H1 (cell line): ENCODE data around the gene C1QL1. TPM values are rescaled to one million over a fixed set of nuclear protein-coding genes. Genes with fewer than 3 reads are reported as not detected.

Experiments used
- CTCF ChIA-PET: fragments of 300-600 bp; sonication (Branson Sonifier 250); formaldehyde crosslinking; loops from one replicate; lab custom pipeline; 2021; ENCODE audit not compliant: partially characterized antibody; lab: Charles Lee
- POLR2A ChIA-PET: fragments of 300-600 bp; sonication (Branson Sonifier 250); formaldehyde crosslinking; loops from one replicate; lab custom pipeline; 2021; ENCODE audit warnings: inconsistent platforms; ENCODE audit not compliant: partially characterized antibody; lab: Charles Lee
- DNase-seq, 2 experiments: peaks; one replicate each; pipeline versions ENCODE4 v3.0.0 to v3.0.0-alpha.2; 2010 to 2022; ENCODE audit warnings: low spot score in 2 of 2, low read depth in 1 of 2, mixed read lengths in 1 of 2
- FAIRE-seq: peaks from 2 replicates; lab custom pipeline; 2011; peaks lifted over from hg19 to GRCh38; lab: Jason Lieb, UNC
- H2AFZ ChIP-seq: 2 replicates; pipeline ENCODE4 v1.8.1; 2012; ENCODE audit warnings: low read length, inconsistent platforms
- H2AK5ac ChIP-seq: 2 replicates; pipeline ENCODE4 v1.6.1; 2013; ENCODE audit warnings: low read depth, low read length
- H2BK120ac ChIP-seq: replicated peaks from 2 replicates; pipeline ENCODE3; 2013; ENCODE audit warnings: low read depth, low read length, inconsistent platforms
- H2BK12ac ChIP-seq: 2 replicates; pipeline ENCODE4 v1.6.1; 2013; ENCODE audit warnings: low read depth, low read length
- H2BK15ac ChIP-seq: 2 replicates; pipeline ENCODE4 v1.6.1; 2013; ENCODE audit warnings: low read length
- H2BK20ac ChIP-seq: 2 replicates; pipeline ENCODE4 v1.6.1; 2013; ENCODE audit warnings: low read length
- H2BK5ac ChIP-seq: 2 replicates; pipeline ENCODE4 v1.6.1; 2013; ENCODE audit warnings: low read depth, low read length
- H3K14ac ChIP-seq: 2 replicates; pipeline ENCODE4 v1.6.1; 2013; ENCODE audit warnings: inconsistent platforms; ENCODE audit not compliant: insufficient read length
- H3K18ac ChIP-seq: 2 replicates; pipeline ENCODE4 v1.6.1; 2013; ENCODE audit warnings: low read length; ENCODE audit errors: extremely low read depth
- H3K23ac ChIP-seq: 2 replicates; pipeline ENCODE4 v1.6.1; 2013; ENCODE audit warnings: inconsistent platforms; ENCODE audit not compliant: insufficient read length
- H3K23me2 ChIP-seq: 2 replicates; pipeline ENCODE4 v1.6.1; 2013; ENCODE audit warnings: low read depth, low read length
- H3K27ac ChIP-seq: 2 replicates; pipeline ENCODE4 v1.6.1; 2011; ENCODE audit warnings: low read depth, low read length, inconsistent platforms
- H3K27me3 ChIP-seq, 4 experiments: replicated peaks in 1 of 4; 1 replicate in 1 of 4; 2 replicates in 3 of 4; pipeline versions ENCODE4 v1.6.1 to v1.8.1; 2011 to 2013; ENCODE audit warnings: low read length in 3 of 4, mild to moderate bottlenecking in 3 of 4, inconsistent platforms in 2 of 4, mixed read lengths in 2 of 4, moderate library complexity in 1 of 4; ENCODE audit not compliant: control insufficient read depth in 3 of 4, insufficient read depth in 3 of 4; ENCODE audit errors: extremely low read depth in 1 of 4
- H3K36me3 ChIP-seq, 4 experiments: 2 replicates each; pipeline versions ENCODE4 v1.6.1 to v1.8.1; 2011 to 2013; ENCODE audit warnings: mild to moderate bottlenecking in 4 of 4, low read length in 3 of 4, moderate library complexity in 2 of 4, control low read depth in 1 of 4, inconsistent platforms in 1 of 4; ENCODE audit not compliant: insufficient read depth in 4 of 4, control insufficient read depth in 2 of 4
- H3K4ac ChIP-seq: replicated peaks from 2 replicates; pipeline ENCODE3; 2013; ENCODE audit warnings: low read length, low read depth, mixed read lengths, inconsistent platforms; ENCODE audit not compliant: insufficient read length
- H3K4me1 ChIP-seq, 4 experiments: replicated peaks in 1 of 4; 1 replicate in 1 of 4; 2 replicates in 3 of 4; pipeline versions ENCODE4 v1.6.1 to v1.8.1; 2011 to 2013; ENCODE audit warnings: low read length in 3 of 4, inconsistent platforms in 2 of 4, mixed read lengths in 1 of 4; ENCODE audit not compliant: insufficient read depth in 4 of 4, control insufficient read depth in 3 of 4
- H3K4me2 ChIP-seq, 2 experiments: 2 replicates each; pipeline versions ENCODE4 v1.6.1 to v1.8.1; 2011 to 2013; ENCODE audit warnings: low read depth in 2 of 2, low read length in 2 of 2, control low read depth in 1 of 2, inconsistent platforms in 1 of 2, mild to moderate bottlenecking in 1 of 2; ENCODE audit not compliant: insufficient read depth in 1 of 2
- H3K4me3 ChIP-seq, 4 experiments: fragments of 200-600, 300-600 bp in 1 of 4; sonication (generic), shearing (Covaris generic), sonication (Bioruptor Twin) in 1 of 4; 2 replicates each; pipeline versions ENCODE4 v1.5.1 to v1.8.1; 2011 to 2016; ENCODE audit warnings: low read length in 4 of 4, low read depth in 3 of 4, control low read depth in 2 of 4, inconsistent platforms in 2 of 4, mild to moderate bottlenecking in 2 of 4, mixed read lengths in 1 of 4, moderate library complexity in 1 of 4; ENCODE audit not compliant: insufficient read depth in 2 of 4; ENCODE audit errors: extremely low read depth in 1 of 4
- H3K56ac ChIP-seq: replicated peaks from 2 replicates; pipeline ENCODE3; 2013; ENCODE audit warnings: low read depth, mild to moderate bottlenecking, mixed read lengths, low read length, inconsistent platforms; ENCODE audit not compliant: insufficient read length
- H3K79me1 ChIP-seq: 2 replicates; pipeline ENCODE4 v1.6.1; 2013; ENCODE audit warnings: low read depth, low read length, control low read depth
- H3K79me2 ChIP-seq, 2 experiments: 2 replicates each; pipeline versions ENCODE4 v1.6.1 to v1.8.1; 2012 to 2013; ENCODE audit warnings: low read length in 2 of 2, mild to moderate bottlenecking in 2 of 2, inconsistent platforms in 1 of 2; ENCODE audit not compliant: insufficient read depth in 2 of 2, control insufficient read depth in 1 of 2
- H3K9ac ChIP-seq, 4 experiments: replicated peaks in 1 of 4; 1 replicate in 1 of 4; 2 replicates in 3 of 4; pipeline versions ENCODE4 v1.6.1 to v1.8.1; 2011 to 2013; ENCODE audit warnings: low read depth in 3 of 4, low read length in 3 of 4, control low read depth in 2 of 4, mild to moderate bottlenecking in 2 of 4, moderate library complexity in 2 of 4, inconsistent platforms in 1 of 4; ENCODE audit errors: extremely low read depth in 1 of 4
- H3K9me3 ChIP-seq, 2 experiments: 2 replicates each; pipeline versions ENCODE4 v1.6.1 to v1.8.1; 2012 to 2013; ENCODE audit warnings: mild to moderate bottlenecking in 2 of 2, moderate library complexity in 2 of 2, control low read depth in 1 of 2, inconsistent platforms in 1 of 2, low read depth in 1 of 2, low read length in 1 of 2, mixed read lengths in 1 of 2; ENCODE audit not compliant: insufficient read depth in 2 of 2
- H4K20me1 ChIP-seq, 2 experiments: replicated peaks in 1 of 2; 2 replicates each; pipeline versions ENCODE3 to v1.8.1; 2011 to 2013; ENCODE audit warnings: inconsistent platforms in 2 of 2, low read length in 2 of 2, mild to moderate bottlenecking in 1 of 2; ENCODE audit not compliant: insufficient read depth in 2 of 2, control insufficient read depth in 1 of 2
- H4K5ac ChIP-seq: 2 replicates; pipeline ENCODE4 v1.6.1; 2013; ENCODE audit warnings: low read length, low read depth, mixed read lengths, inconsistent platforms; ENCODE audit not compliant: insufficient read length
- H4K8ac ChIP-seq: 2 replicates; pipeline ENCODE4 v1.8.0; 2013; ENCODE audit warnings: mild to moderate bottlenecking, moderate library complexity, low read length, inconsistent platforms; ENCODE audit not compliant: insufficient read depth; ENCODE audit errors: extremely low read depth
- H4K91ac ChIP-seq: replicated peaks from 2 replicates; pipeline ENCODE3; 2013; ENCODE audit warnings: low read length, mixed read lengths, inconsistent platforms; ENCODE audit not compliant: insufficient read length
- ATF2 ChIP-seq: IDR thresholded peaks from 2 replicates; pipeline ENCODE4 v1.6.1; 2012; ENCODE audit warnings: low read length, inconsistent platforms
- EP300 ChIP-seq, 2 experiments: IDR thresholded peaks; 1 replicate in 1 of 2; 2 replicates in 1 of 2; pipeline ENCODE4 v1.6.1; 2011 to 2012; ENCODE audit warnings: low read depth in 2 of 2, low read length in 2 of 2, mild to moderate bottlenecking in 2 of 2, borderline replicate concordance in 1 of 2, inconsistent platforms in 1 of 2, moderate library complexity in 1 of 2
- EZH2 ChIP-seq: fragments of 200-600 bp; sonication (generic); IDR thresholded peaks from 2 replicates; pipeline ENCODE4 v1.7.1; 2012; ENCODE audit warnings: low read depth, mild to moderate bottlenecking, moderate library complexity, low read length, inconsistent platforms; ENCODE audit not compliant: severe bottlenecking
- KDM4A ChIP-seq: IDR thresholded peaks from one replicate; pipeline ENCODE4 v1.7.1; 2012; ENCODE audit warnings: low read depth, mild to moderate bottlenecking, moderate library complexity, low read length, inconsistent platforms; ENCODE audit not compliant: severe bottlenecking
- KDM5A ChIP-seq: fragments of 200-600 bp; IDR thresholded peaks from 2 replicates; pipeline ENCODE4 v1.7.1; 2012; ENCODE audit warnings: mild to moderate bottlenecking, low read length, inconsistent platforms, mixed read lengths
- SIX5 ChIP-seq: IDR thresholded peaks from 2 replicates; pipeline ENCODE4 v1.6.1; 2011; ENCODE audit warnings: mild to moderate bottlenecking, low read depth, low read length
- SP4 ChIP-seq: IDR thresholded peaks from 2 replicates; pipeline ENCODE4 v1.6.1; 2012; ENCODE audit warnings: low read length, inconsistent platforms
- TAF7 ChIP-seq: optimal IDR thresholded peaks from 2 replicates; pipeline ENCODE3; 2011; ENCODE audit warnings: low read depth, mild to moderate bottlenecking, inconsistent platforms, low read length, moderate library complexity, borderline replicate concordance
- TEAD4 ChIP-seq: IDR thresholded peaks from 2 replicates; pipeline ENCODE4 v1.6.1; 2012; ENCODE audit warnings: low read depth, low read length, inconsistent platforms, mixed read lengths
- USF2 ChIP-seq: IDR thresholded peaks from 2 replicates; pipeline ENCODE4 v1.6.1; 2011; ENCODE audit warnings: low read length, improper control_type of control experiment
- WGBS, 2 experiments: shearing (Covaris generic) in 1 of 2; methylation state at CpG; one replicate each; pipeline versions ENCODE4 v1.1.6 to v1.1.7; 2013 to 2015; ENCODE audit warnings: low lambda C conversion rate in 2 of 2, mixed read lengths in 2 of 2, inconsistent platforms in 1 of 2, low coverage in 1 of 2, missing lambda C conversion rate in 1 of 2; ENCODE audit not compliant: insufficient replicate concordance in 2 of 2, insufficient coverage in 1 of 2, insufficient read length in 1 of 2; ENCODE audit errors: extremely low coverage in 1 of 2, missing lambda C conversion rate in 1 of 2; 5-methylcytosine and 5-hydroxymethylcytosine counted together
- polyA plus RNA-seq, 7 experiments: library from polyadenylated mRNA; depleted of rRNA in 3 of 7; stranded (reverse) in 5 of 7; unstranded in 2 of 7; fragments of >200 nt in 5 of 7; fragments of 200-250 nt in 2 of 7; gene quantifications; 1 replicate in 5 of 7; 2 replicates in 1 of 7; 4 replicates in 1 of 7; pipeline versions ENCODE4 v1.2.1 to v1.2.3, GENCODE V29; 2011 to 2013; ENCODE audit warnings: missing spikeins in 2 of 7, mixed read lengths in 2 of 7
- total RNA-seq: library from RNA; stranded (reverse); fragmentation: NEBNext Ultra II Directional; extraction: Animal tissue kit (Norgen Biotek cat#: 25700); gene quantifications from 2 replicates; pipeline ENCODE4 v1.2.1, GENCODE V29; 2021

Gene C1QL1
- total and polyA plus RNA-seq, 2 of the 8 experiments (the other 6 are each of a cell fraction or from before 2014, with no cell fraction given) = 7.6 to 10.5 TPM

GRCh38 chr17:44917456-44917855, 50.6 kb downstream of the C1QL1 start:
- H4K5ac ChIP-seq = no peak overlapping the region
- H2AK5ac ChIP-seq = no peak overlapping the region
- no peak overlapping the region for H3K56ac ChIP-seq
- no peak overlapping the region for H3K4me3 ChIP-seq
- H2BK12ac ChIP-seq = no peak overlapping the region
- DNase-seq (no peak), FAIRE-seq (no peak)
- 83% methylated on average over 6 of the region's 6 CpGs; no CpG with 5 or more reads in 1 of the 2 experiments for WGBS, 2 experiments
- no peak overlapping the region for H3K18ac ChIP-seq
- no peaks in the 10 kb centered on the region for H3K79me2 ChIP-seq
- H3K79me1 ChIP-seq = no peaks in the 10 kb centered on the region
- H3K23me2 ChIP-seq = no peaks in the 10 kb centered on the region; the same call in 1 of the 2 replicates
- H2AFZ ChIP-seq = no peak overlapping the region
- no peak overlapping the region for H3K9ac ChIP-seq
- H3K14ac ChIP-seq = no peak overlapping the region
- H3K23ac ChIP-seq = no peak overlapping the region
- H4K91ac ChIP-seq = no peak overlapping the region
- H2BK120ac ChIP-seq = no peak overlapping the region
- H2BK5ac ChIP-seq = no peak overlapping the region
- H3K4me1 ChIP-seq = peaks cover 6 to 15% (median 9%) of the 10 kb centered on the region in 4 experiments
- H2BK20ac ChIP-seq = no peak overlapping the region
- H4K20me1 ChIP-seq = no peaks in the 10 kb centered on the region
- H3K36me3 ChIP-seq = no peaks in the 10 kb centered on the region
- H2BK15ac ChIP-seq = no peak overlapping the region
- no peaks in the 10 kb centered on the region for H3K9me3 ChIP-seq
- H4K8ac ChIP-seq = no peak overlapping the region
- no peak overlapping the region for H3K4ac ChIP-seq
- no peak overlapping the region for H3K27ac ChIP-seq
- ChIA-PET POLR2A (interaction anchor here (1.6 to 1.7 kb wide), 3 partner anchors 13 to 231 kb away, joined by 4 to 8 read pairs (median 4); partner anchors contain the start of genes EFTUD2 and HEXIM1), CTCF (interaction anchor here (1.3 to 13.0 kb wide), 12 partner anchors 10 to 182 kb away, joined by 4 to 243 read pairs (median 6); no protein-coding TSS in a partner anchor)
- H3K27me3 ChIP-seq = peaks cover 0 to 9% (median 4%) of the 10 kb centered on the region in 4 experiments; a peak in 6 of 7 replicates
- no peak overlapping the region for H3K4me2 ChIP-seq
- TF ChIP-seq USF2 (no peak), EZH2 (no peak), KDM4A (no peak), TAF7 (no peak), KDM5A (no peak), SIX5 (no peak), SP4 (no peak), TEAD4 (no peak), EP300 (IDR thresholded peaks at IDR 0.05; ENCODE audit: borderline replicate concordance in 1 of 2, low read depth in 2 of 2, low read length in 2 of 2) (no peak), ATF2 (no peak)
